ENCODE data around the gene BTBD16.

The BTBD16 gene

DNA sequence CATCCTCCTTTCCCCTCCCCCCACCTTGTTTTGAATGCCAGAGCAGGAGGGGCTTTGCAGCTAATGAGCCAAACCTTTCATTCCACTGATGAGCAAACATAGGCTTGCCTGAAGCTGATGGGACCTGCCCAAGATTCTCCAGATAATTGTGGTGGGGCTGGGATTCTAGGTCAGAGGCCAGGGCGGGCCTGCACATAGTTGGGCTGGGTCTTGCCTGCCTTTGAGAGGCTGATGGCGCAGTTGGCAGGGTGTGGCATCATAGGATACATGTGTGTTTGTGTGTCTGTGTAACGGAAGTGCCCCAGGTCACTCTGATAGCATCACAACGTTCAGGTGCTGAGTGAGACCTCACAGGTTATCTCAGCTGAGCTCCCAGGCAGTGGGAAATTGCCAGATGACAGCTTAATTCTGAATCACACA is 22.9 kb downstream of the BTBD16 start:
- TF ChIP-seq, protein P1, sequence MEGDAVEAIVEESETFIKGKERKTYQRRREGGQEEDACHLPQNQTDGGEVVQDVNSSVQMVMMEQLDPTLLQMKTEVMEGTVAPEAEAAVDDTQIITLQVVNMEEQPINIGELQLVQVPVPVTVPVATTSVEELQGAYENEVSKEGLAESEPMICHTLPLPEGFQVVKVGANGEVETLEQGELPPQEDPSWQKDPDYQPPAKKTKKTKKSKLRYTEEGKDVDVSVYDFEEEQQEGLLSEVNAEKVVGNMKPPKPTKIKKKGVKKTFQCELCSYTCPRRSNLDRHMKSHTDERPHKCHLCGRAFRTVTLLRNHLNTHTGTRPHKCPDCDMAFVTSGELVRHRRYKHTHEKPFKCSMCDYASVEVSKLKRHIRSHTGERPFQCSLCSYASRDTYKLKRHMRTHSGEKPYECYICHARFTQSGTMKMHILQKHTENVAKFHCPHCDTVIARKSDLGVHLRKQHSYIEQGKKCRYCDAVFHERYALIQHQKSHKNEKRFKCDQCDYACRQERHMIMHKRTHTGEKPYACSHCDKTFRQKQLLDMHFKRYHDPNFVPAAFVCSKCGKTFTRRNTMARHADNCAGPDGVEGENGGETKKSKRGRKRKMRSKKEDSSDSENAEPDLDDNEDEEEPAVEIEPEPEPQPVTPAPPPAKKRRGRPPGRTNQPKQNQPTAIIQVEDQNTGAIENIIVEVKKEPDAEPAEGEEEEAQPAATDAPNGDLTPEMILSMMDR (IDR thresholded peaks at IDR 0.05; ENCODE audit: insufficient read depth, low read length, poor library complexity, severe bottlenecking), result no peak
- no peak for DNase-seq (ENCODE audit: extremely low read depth, insufficient read length)
- Histone ChIP-seq H3K36me3 (ENCODE audit: control insufficient read depth, insufficient read depth, low read length) (no peaks in the 10 kb centered on the region), H3K27me3 (replicated peaks; ENCODE audit: control insufficient read depth, insufficient read depth, low read length) (peaks cover 2% of the 10 kb centered on the region), H3K4me3 (replicated peaks; ENCODE audit: low read depth, low read length) (no peak overlapping the region)

DNA sequence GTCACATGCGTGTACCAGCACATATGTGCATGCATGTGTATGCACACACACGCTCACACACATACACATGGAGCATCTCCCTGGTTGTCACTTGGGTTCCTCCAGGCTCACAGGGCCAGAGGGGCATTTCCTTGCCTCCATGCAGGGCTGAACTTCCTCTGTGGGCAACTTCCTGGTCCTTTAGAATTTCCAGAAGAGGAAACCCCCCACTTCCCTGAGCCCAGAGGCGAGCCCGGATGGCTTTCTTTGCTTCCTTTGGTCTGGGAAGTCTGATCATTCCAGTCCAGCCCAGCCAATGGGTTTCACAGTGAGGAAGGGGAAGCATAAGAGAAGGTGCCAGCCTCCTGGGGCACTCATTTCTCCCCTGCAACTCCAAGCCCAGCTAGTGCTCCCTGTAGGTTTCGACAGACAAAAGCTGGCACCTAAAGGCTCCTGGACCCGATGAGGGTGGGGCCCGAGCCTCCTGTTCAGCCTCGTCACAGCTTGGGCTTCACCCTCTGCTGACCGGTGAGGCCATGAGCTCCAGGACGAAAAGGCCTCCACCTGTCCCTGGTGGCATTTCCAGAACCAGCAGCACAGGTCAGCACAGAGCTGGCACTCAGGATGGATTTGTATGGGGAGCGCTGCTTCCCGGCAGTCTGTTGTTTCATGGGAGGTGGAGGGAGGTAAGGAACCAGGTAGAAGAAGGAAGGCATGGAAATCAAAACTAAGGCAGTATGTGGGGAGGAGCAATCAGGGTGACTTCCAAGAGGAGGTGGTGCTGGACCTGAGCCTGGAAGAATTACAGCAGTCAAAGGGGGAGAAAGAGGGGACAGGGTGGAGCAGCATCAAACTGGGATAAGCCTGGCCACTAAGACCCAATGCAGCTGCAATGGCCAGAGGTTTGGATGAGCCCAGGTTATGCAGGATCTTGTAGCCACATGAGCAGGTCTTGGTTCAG is 23.7 kb downstream of the BTBD16 start:
- Histone ChIP-seq H3K4me3 (replicated peaks; ENCODE audit: low read depth, low read length) (no peak overlapping the region), H3K27me3 (replicated peaks; ENCODE audit: control insufficient read depth, insufficient read depth, low read length) (peaks cover 2% of the 10 kb centered on the region), H3K36me3 (ENCODE audit: control insufficient read depth, insufficient read depth, low read length) (no peaks in the 10 kb centered on the region)
- TF ChIP-seq, protein P1 (IDR thresholded peaks at IDR 0.05; ENCODE audit: insufficient read depth, low read length, poor library complexity, severe bottlenecking), result no peak
- no peak for DNase-seq (ENCODE audit: extremely low read depth, insufficient read length)

DNA sequence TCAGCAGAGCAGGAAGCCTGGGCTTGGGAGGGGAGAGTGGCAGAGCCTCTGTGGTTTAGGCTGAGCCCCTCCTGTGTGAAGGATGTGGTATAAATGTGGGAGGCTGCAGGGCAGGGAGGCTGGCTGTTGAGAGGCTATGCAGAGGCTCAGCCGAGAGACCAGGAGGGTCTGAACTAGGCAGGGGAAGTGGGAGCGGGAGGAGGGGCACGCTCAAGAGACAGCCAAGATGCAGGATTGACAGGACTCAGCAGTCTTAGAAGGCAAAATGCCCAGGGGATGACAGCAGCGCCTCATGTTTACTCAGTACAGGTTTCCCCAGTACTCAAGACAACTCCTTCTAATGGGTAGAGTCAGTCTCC is 24.3 kb downstream of the BTBD16 start:
- no peak for DNase-seq (ENCODE audit: extremely low read depth, insufficient read length)
- TF ChIP-seq, protein P1 (IDR thresholded peaks at IDR 0.05; ENCODE audit: insufficient read depth, low read length, poor library complexity, severe bottlenecking), result no peak
- Histone ChIP-seq H3K36me3 (ENCODE audit: control insufficient read depth, insufficient read depth, low read length) (no peaks in the 10 kb centered on the region), H3K4me3 (replicated peaks; ENCODE audit: low read depth, low read length) (no peak overlapping the region), H3K27me3 (replicated peaks; ENCODE audit: control insufficient read depth, insufficient read depth, low read length) (peaks cover 2% of the 10 kb centered on the region)

DNA sequence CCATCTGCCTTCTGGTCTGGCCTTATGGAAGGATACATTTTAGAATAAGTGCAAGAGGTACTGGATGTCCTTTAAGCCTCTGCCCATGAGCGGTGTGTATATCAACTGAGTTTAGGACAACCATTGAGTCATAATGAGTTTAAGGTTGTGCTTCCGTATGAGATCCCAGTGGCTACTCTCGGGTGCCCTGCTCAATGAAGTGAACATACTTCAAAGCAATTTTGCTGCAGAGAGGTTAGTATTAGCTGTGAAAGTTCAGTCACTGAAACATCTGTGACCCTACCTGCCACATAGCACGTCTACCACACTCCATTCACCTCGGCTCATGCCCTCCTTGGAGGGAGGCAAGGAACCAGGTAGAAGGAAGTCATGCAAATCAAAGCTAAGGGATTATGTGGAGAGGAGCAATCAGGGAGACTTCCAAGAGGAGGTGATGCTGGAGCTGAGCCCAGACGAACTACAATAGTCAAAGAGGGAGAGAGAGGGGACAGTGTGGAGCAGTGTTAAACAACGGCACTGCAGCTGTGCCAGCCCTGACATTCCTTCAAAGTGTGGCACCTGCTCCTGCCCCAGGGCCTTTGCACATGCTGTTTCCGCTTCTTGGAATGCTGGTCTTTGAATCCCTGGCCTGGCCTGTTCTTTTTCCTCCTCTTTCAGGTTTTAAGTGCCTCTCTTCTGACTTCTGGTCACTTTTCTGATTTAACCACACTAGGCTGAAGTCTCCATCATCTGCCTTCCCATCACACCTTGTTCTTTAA is 25.4 kb downstream of the BTBD16 start:
- peaks cover 2% of the 10 kb centered on the region for H3K27me3 ChIP-seq (replicated peaks; ENCODE audit: control insufficient read depth, insufficient read depth, low read length)
- H3K4me3 ChIP-seq (replicated peaks; ENCODE audit: low read depth, low read length), result no peak overlapping the region
- TF ChIP-seq, protein P1 (IDR thresholded peaks at IDR 0.05; ENCODE audit: insufficient read depth, low read length, poor library complexity, severe bottlenecking), result no peak
- no peaks in the 10 kb centered on the region for H3K36me3 ChIP-seq (ENCODE audit: control insufficient read depth, insufficient read depth, low read length)
- no peak for DNase-seq (ENCODE audit: extremely low read depth, insufficient read length)

DNA sequence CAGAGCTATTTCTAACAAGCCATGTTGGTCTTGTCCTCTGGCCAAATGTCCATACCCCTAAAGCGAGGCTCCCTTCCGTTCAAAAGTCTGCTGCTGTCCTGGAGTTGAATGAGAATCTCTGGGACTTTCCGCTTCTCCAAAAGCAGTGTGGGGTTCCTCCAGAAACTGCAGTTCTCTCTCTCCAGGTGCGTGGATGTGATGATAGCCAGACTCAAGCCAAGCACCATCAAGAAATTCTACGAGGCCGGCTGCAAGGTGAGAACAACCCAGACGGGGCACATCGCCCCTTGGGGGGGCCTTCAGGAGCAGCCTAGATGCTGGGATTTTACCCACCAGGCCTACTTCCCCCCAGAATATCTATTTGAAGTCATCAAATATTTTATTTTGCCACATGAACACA is 26.5 kb downstream of the BTBD16 start:
- DNase-seq (ENCODE audit: extremely low read depth, insufficient read length), result no peak
- Histone ChIP-seq H3K36me3 (ENCODE audit: control insufficient read depth, insufficient read depth, low read length) (no peaks in the 10 kb centered on the region), H3K27me3 (replicated peaks; ENCODE audit: control insufficient read depth, insufficient read depth, low read length) (peaks cover 2% of the 10 kb centered on the region), H3K4me3 (replicated peaks; ENCODE audit: low read depth, low read length) (no peak overlapping the region)
- TF ChIP-seq, protein P1 (IDR thresholded peaks at IDR 0.05; ENCODE audit: insufficient read depth, low read length, poor library complexity, severe bottlenecking), result no peak

All from GM06990 (cell line).